ENCODE measurements around the gene GBP3. TPM values are rescaled to one million over a fixed set of nuclear protein-coding genes. Genes with fewer than 3 reads are reported as not detected.
"Not testable (repeated sequence)": the region's sequence is repeated elsewhere in the genome, so short reads cannot be mapped to it uniquely, and the experiment has no call there.

GBP3 gene
- total and polyA plus RNA-seq, 8 donors, result 3.6 to 57.7 (median 17.1) TPM

- Histone ChIP-seq H3K36me3 (no peaks in the 10 kb centered on the region), H3K4me3 (no peak overlapping the region), H3K9me3 (peaks cover 0 to 16% (median 0%) of the 10 kb centered on the region in 4 donors), H3K27ac (no peak overlapping the region), H3K27me3 (no peaks in the 10 kb centered on the region), H3K4me1 (no peaks in the 10 kb centered on the region)
- DNase-seq, result no peak
- 94 to 100% (median 97%) methylated on average over 1 of the region's 1 CpG for WGBS, 5 donors
- TF ChIP-seq POLR2AphosphoS5 (IDR thresholded peaks at IDR 0.05) (no peak), CTCF (IDR thresholded peaks at IDR 0.05) (no peak), POLR2A (IDR thresholded peaks at IDR 0.05) (no peak), EP300 (IDR thresholded peaks at IDR 0.05) (no peak)
- intact Hi-C loops (cut with DNase I; ENCODE audit: low total_unique reads), result no loop called here
These were observed 19.1 kb upstream of the GBP3 start for GRCh38 chr1:89041721-89042120.

GRCh38 chr1:89041119-89041641, 18.5 kb upstream of the GBP3 start:
- DNase-seq, result no peak
- Histone ChIP-seq H3K36me3 (no peaks in the 10 kb centered on the region), H3K4me1 (no peaks in the 10 kb centered on the region), H3K4me3 (no peak overlapping the region), H3K27ac (no peak overlapping the region), H3K27me3 (no peaks in the 10 kb centered on the region), H3K9me3 (peaks cover 0 to 16% (median 0%) of the 10 kb centered on the region in 4 donors)
- intact Hi-C loops (cut with DNase I; ENCODE audit: low total_unique reads), result no loop called here
- 68 to 76% (median 70%) methylated on average over 3 of the region's 3 CpGs for WGBS, 5 donors
- TF ChIP-seq POLR2A (IDR thresholded peaks at IDR 0.05), result no peak
- TF ChIP-seq POLR2AphosphoS5 (IDR thresholded peaks at IDR 0.05), result no peak
- no peak for TF ChIP-seq EP300 (IDR thresholded peaks at IDR 0.05)
- TF ChIP-seq CTCF (IDR thresholded peaks at IDR 0.05), result no peak

- Histone ChIP-seq H3K27ac (no peak overlapping the region), H3K36me3 (no peaks in the 10 kb centered on the region), H3K4me1 (no peaks in the 10 kb centered on the region), H3K27me3 (no peaks in the 10 kb centered on the region), H3K9me3 (peaks cover 0 to 16% (median 0%) of the 10 kb centered on the region in 4 donors), H3K4me3 (no peak overlapping the region)
- intact Hi-C loops (cut with DNase I; ENCODE audit: low total_unique reads), result no loop called here
- TF ChIP-seq EP300 (IDR thresholded peaks at IDR 0.05) (no peak), POLR2A (IDR thresholded peaks at IDR 0.05) (no peak), CTCF (IDR thresholded peaks at IDR 0.05) (no peak), POLR2AphosphoS5 (IDR thresholded peaks at IDR 0.05) (no peak)
- no peak for DNase-seq
- 85 to 100% (median 96%) methylated on average over 1 of the region's 1 CpG for WGBS, 5 donors
These were observed 17.6 kb upstream of the GBP3 start for GRCh38 chr1:89040315-89040626.

GRCh38 chr1:89037186-89037585, 14.5 kb upstream of the GBP3 start:
- TF ChIP-seq EP300 (IDR thresholded peaks at IDR 0.05), result no peak
- no peak for TF ChIP-seq POLR2AphosphoS5 (IDR thresholded peaks at IDR 0.05)
- WGBS, 5 donors, result 79 to 89% (median 87%) methylated on average over 1 of the region's 1 CpG
- H3K27ac ChIP-seq, result no peak overlapping the region
- H3K9me3 ChIP-seq, result peaks cover 0 to 3% (median 0%) of the 10 kb centered on the region in 4 donors
- no peak for DNase-seq
- no peak overlapping the region for H3K4me3 ChIP-seq
- intact Hi-C loops (cut with DNase I; ENCODE audit: low total_unique reads), result no loop called here
- no peaks in the 10 kb centered on the region for H3K4me1 ChIP-seq
- no peaks in the 10 kb centered on the region for H3K27me3 ChIP-seq
- H3K36me3 ChIP-seq, result no peaks in the 10 kb centered on the region

GRCh38 chr1:89035080-89035479, 12.4 kb upstream of the GBP3 start:
- Histone ChIP-seq H3K4me1 (no peaks in the 10 kb centered on the region), H3K27ac (no peak overlapping the region), H3K36me3 (no peaks in the 10 kb centered on the region), H3K9me3 (peaks cover 0 to 3% (median 0%) of the 10 kb centered on the region in 4 donors), H3K27me3 (no peaks in the 10 kb centered on the region), H3K4me3 (no peak overlapping the region)
- intact Hi-C loops (cut with DNase I; ENCODE audit: low total_unique reads), result no loop called here
- no peak for DNase-seq
- WGBS, 5 donors, result 76 to 100% (median 92%) methylated on average over 1 of the region's 1 CpG
- TF ChIP-seq EP300 (IDR thresholded peaks at IDR 0.05), result no peak
- no peak for TF ChIP-seq POLR2A (IDR thresholded peaks at IDR 0.05)
- no peak for TF ChIP-seq CTCF (IDR thresholded peaks at IDR 0.05)
- TF ChIP-seq POLR2AphosphoS5 (IDR thresholded peaks at IDR 0.05), result no peak

- H3K9me3 ChIP-seq; intact Hi-C loops (cut with DNase I; ENCODE audit: low total_unique reads); H3K4me1 ChIP-seq; DNase-seq; H3K36me3 ChIP-seq; H3K4me3 ChIP-seq; H3K27ac ChIP-seq; H3K27me3 ChIP-seq: not testable (repeated sequence)
- WGBS, 5 donors, result 88 to 93% (median 92%) methylated on average over 5 of the region's 5 CpGs
These were observed 11.3 kb upstream of the GBP3 start for GRCh38 chr1:89034004-89034403.

- H3K4me3 ChIP-seq; intact Hi-C loops (cut with DNase I; ENCODE audit: low total_unique reads); H3K27me3 ChIP-seq; DNase-seq; H3K4me1 ChIP-seq; H3K36me3 ChIP-seq; H3K9me3 ChIP-seq; H3K27ac ChIP-seq: not testable (repeated sequence)
- WGBS, 5 donors, result 60 to 89% (median 83%) methylated on average over 2 of the region's 2 CpGs
These were observed 6.4 kb upstream of the GBP3 start for GRCh38 chr1:89029051-89029450.

Measured in stomach (tissue), 9 donors.